Stomach (tissue), 4 donors: ENCODE results near the gene HERPUD1.

Experiments used
- CTCF ChIP-seq, 7 experiments: fragments of 450-650 bp in 4 of 7; fragments of 200-600 bp in 3 of 7; sonication (generic) in 3 of 7; IDR thresholded peaks; one replicate each; pipeline ENCODE4 v1.5.1; 2016 to 2019; ENCODE audit warnings: antibody characterized with exemption in 7 of 7, control low read depth in 2 of 7, mild to moderate bottlenecking in 1 of 7
- EP300 ChIP-seq: sonication (generic); formaldehyde crosslinking; IDR thresholded peaks from one replicate; pipeline ENCODE4 v1.6.1; 2017; ENCODE audit warnings: antibody characterized with exemption
- POLR2A ChIP-seq, 4 donors: fragments of 450-650 bp; IDR thresholded peaks; one replicate each; pipeline ENCODE4 v1.6.1; 2016; ENCODE audit warnings: antibody characterized with exemption in 4 of 4, control low read depth in 2 of 4, mild to moderate bottlenecking in 1 of 4, moderate library complexity in 1 of 4
- POLR2AphosphoS5 ChIP-seq, 3 donors: sonication (generic); formaldehyde crosslinking; IDR thresholded peaks; one replicate each; pipeline ENCODE4 v1.6.1; 2016; ENCODE audit warnings: antibody characterized with exemption in 3 of 3

- TF ChIP-seq POLR2A (IDR thresholded peaks at IDR 0.05) (no peak), CTCF (IDR thresholded peaks at IDR 0.05) (no peak), POLR2AphosphoS5 (IDR thresholded peaks at IDR 0.05) (no peak), EP300 (no peak)
Measured at GRCh38 chr16:56984639-56985038, 52.7 kb downstream of the HERPUD1 start.
